ENCODE data around the gene USP48. TPM values are rescaled to one million over a fixed set of nuclear protein-coding genes. Genes with fewer than 3 reads are reported as not detected.
"Not testable (repeated sequence)": the region's sequence is repeated elsewhere in the genome, so short reads cannot be mapped to it uniquely, and the experiment has no call there.

The USP48 gene
- total and polyA plus RNA-seq, 5 donors from 2014 or later, result 31.3 to 126 (median 39.2) TPM

DNA sequence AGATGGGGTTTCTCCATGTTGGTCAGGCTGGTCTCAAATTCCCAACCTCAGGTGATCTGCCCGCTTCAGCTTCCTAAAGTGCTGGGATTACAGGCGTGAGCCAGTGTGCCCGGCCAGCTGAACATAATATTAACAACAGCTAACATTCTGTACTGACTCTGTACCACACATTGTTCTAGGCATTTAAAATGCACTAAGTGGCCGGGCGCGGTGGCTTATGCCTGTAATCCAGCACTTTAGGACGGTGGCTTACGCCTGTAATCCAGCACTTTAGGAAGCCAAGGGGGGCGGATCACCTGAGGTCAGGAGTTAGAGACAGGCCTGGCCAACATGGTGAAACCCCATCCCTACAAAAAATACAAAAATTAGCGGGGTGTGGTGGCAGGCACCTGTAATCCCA, 43.7 kb upstream of the USP48 start:
- H3K27ac ChIP-seq (ENCODE audit: insufficient read depth, low read length, poor library complexity, severe bottlenecking); H3K9me3 ChIP-seq (ENCODE audit: control insufficient read depth in 2 of 2, low read length in 2 of 2); H3K27me3 ChIP-seq (ENCODE audit: control insufficient read depth, insufficient read depth, low read length); H3K36me3 ChIP-seq (ENCODE audit: control insufficient read depth, insufficient read depth, low read length); H3K4me1 Mint-ChIP-seq; H3K4me3 Mint-ChIP-seq; H3K27ac Mint-ChIP-seq; H3K27me3 Mint-ChIP-seq; H3K4me3 ChIP-seq (ENCODE audit: low read depth, low read length); DNase-seq; H3K4me1 ChIP-seq (ENCODE audit: control insufficient read depth, insufficient read depth, low read length, poor library complexity, severe bottlenecking); H3K36me3 Mint-ChIP-seq; H3K9me3 Mint-ChIP-seq; ATAC-seq (ENCODE audit: low read depth in 2 of 2): not testable (repeated sequence)

DNA sequence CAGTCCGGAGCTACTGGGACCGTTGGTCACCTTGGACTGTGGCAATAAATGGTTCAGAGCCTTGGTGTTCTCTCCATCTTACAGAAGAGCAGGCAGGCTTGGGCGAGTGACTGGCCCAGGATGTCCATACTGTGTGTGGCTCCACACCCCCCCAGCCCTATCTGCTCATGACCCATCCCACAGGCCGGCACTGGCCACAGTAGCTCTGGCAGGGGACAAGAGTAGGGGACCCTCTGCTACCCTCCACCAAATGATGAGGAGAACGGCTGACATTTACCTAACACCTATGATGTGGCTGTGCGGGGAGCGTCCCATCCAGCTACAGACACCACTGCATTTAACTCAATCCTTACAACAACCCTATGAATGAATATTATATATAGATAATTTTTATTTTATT, 42.4 kb upstream of the USP48 start:
- H3K4me1 Mint-ChIP-seq, result no peaks in the 10 kb centered on the region
- Histone ChIP-seq H3K4me1 (ENCODE audit: control insufficient read depth, insufficient read depth, low read length, poor library complexity, severe bottlenecking) (no peaks in the 10 kb centered on the region), H3K27me3 (ENCODE audit: control insufficient read depth, insufficient read depth, low read length) (no peaks in the 10 kb centered on the region), H3K36me3 (ENCODE audit: control insufficient read depth, insufficient read depth, low read length) (no peaks in the 10 kb centered on the region), H3K4me3 (ENCODE audit: low read depth, low read length) (no peak overlapping the region), H3K27ac (ENCODE audit: insufficient read depth, low read length, poor library complexity, severe bottlenecking) (no peak overlapping the region), H3K9me3 (ENCODE audit: control insufficient read depth in 2 of 2, low read length in 2 of 2) (no peaks in the 10 kb centered on the region)
- no peaks in the 10 kb centered on the region for H3K9me3 Mint-ChIP-seq
- ATAC-seq (ENCODE audit: low read depth in 2 of 2), result no peak
- H3K36me3 Mint-ChIP-seq, result peaks cover 4% of the 10 kb centered on the region
- no peak overlapping the region for H3K4me3 Mint-ChIP-seq
- H3K27ac Mint-ChIP-seq, result no peak overlapping the region
- peaks cover 10% of the 10 kb centered on the region for H3K27me3 Mint-ChIP-seq
- no peak for DNase-seq

DNA sequence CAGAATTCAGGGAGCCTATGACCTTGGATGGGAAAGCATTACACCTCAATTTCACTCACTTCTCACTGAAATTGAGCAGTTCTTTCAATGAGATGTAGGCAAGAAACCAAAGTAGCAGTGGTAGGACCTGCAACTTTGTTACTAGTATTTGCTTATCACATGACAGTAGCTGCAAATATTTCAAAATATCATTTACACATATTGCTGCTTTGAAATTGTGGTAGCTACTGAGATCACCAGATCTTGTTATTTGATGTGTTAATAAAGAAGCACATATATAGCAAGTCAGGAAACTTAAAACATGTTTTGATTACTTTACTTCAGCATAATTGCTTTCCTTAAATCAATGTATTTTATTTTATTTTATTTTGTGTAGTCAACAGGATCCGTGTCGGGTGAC, 42.0 kb upstream of the USP48 start:
- Histone ChIP-seq H3K4me3 (ENCODE audit: low read depth, low read length) (no peak overlapping the region), H3K9me3 (ENCODE audit: control insufficient read depth in 2 of 2, low read length in 2 of 2) (no peaks in the 10 kb centered on the region), H3K27me3 (ENCODE audit: control insufficient read depth, insufficient read depth, low read length) (no peaks in the 10 kb centered on the region), H3K4me1 (ENCODE audit: control insufficient read depth, insufficient read depth, low read length, poor library complexity, severe bottlenecking) (no peaks in the 10 kb centered on the region), H3K36me3 (ENCODE audit: control insufficient read depth, insufficient read depth, low read length) (no peaks in the 10 kb centered on the region), H3K27ac (ENCODE audit: insufficient read depth, low read length, poor library complexity, severe bottlenecking) (no peak overlapping the region)
- H3K4me1 Mint-ChIP-seq, result no peaks in the 10 kb centered on the region
- ATAC-seq (ENCODE audit: low read depth in 2 of 2) (no peak), DNase-seq (no peak)
- H3K9me3 Mint-ChIP-seq, result no peaks in the 10 kb centered on the region
- no peak overlapping the region for H3K27ac Mint-ChIP-seq
- H3K4me3 Mint-ChIP-seq, result no peak overlapping the region
- H3K27me3 Mint-ChIP-seq, result peaks cover 10% of the 10 kb centered on the region
- peaks cover 4% of the 10 kb centered on the region for H3K36me3 Mint-ChIP-seq

DNA sequence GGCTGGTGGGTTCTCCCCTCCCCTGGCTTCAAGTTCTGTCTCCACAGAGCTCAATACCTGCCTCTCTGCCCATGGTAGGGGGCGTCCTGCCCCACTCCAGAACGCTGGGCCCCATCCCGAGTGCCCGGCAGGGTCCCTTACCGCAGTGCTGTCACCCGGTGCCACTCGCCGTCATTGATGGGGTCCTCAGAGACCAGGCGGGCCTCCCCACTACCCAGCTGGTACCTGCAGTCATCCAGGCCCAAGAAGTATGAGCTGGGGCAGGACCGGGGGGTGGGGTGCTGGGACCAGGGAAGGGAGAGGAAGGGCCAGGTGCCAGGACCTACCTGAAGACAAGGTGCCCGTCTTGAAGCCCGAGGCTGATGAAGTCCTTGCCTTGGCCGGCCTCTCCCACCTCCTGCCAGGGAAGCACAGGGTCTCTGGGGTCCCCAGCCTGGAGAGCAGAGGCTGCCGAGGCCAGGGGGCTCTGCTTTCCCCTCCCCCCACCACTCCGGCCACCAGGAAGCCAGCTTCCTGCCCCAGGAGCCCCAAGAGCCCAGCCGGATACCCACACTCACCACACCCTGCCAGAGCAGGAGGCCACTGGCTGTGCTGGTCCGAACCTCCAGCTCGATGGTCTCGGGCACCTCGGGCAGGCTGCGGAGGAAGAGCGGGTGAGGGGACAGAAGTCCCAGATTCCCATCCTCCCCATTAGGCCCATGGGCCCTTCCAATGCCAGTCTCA, 41.2 kb upstream of the USP48 start:
- DNase-seq (no peak), ATAC-seq (ENCODE audit: low read depth in 2 of 2) (no peak)
- peaks cover 4% of the 10 kb centered on the region for H3K36me3 Mint-ChIP-seq
- H3K4me1 ChIP-seq (ENCODE audit: control insufficient read depth, insufficient read depth, low read length, poor library complexity, severe bottlenecking), result no peaks in the 10 kb centered on the region
- no peaks in the 10 kb centered on the region for H3K27me3 ChIP-seq (ENCODE audit: control insufficient read depth, insufficient read depth, low read length)
- H3K9me3 ChIP-seq (ENCODE audit: control insufficient read depth in 2 of 2, low read length in 2 of 2), result no peaks in the 10 kb centered on the region
- H3K27me3 Mint-ChIP-seq, result peaks cover 10% of the 10 kb centered on the region
- H3K36me3 ChIP-seq (ENCODE audit: control insufficient read depth, insufficient read depth, low read length), result no peaks in the 10 kb centered on the region
- H3K4me3 Mint-ChIP-seq, result no peak overlapping the region
- H3K27ac Mint-ChIP-seq, result no peak overlapping the region
- H3K27ac ChIP-seq (ENCODE audit: insufficient read depth, low read length, poor library complexity, severe bottlenecking), result no peak overlapping the region
- H3K4me3 ChIP-seq (ENCODE audit: low read depth, low read length), result no peak overlapping the region
- H3K4me1 Mint-ChIP-seq, result no peaks in the 10 kb centered on the region
- H3K9me3 Mint-ChIP-seq, result no peaks in the 10 kb centered on the region

DNA sequence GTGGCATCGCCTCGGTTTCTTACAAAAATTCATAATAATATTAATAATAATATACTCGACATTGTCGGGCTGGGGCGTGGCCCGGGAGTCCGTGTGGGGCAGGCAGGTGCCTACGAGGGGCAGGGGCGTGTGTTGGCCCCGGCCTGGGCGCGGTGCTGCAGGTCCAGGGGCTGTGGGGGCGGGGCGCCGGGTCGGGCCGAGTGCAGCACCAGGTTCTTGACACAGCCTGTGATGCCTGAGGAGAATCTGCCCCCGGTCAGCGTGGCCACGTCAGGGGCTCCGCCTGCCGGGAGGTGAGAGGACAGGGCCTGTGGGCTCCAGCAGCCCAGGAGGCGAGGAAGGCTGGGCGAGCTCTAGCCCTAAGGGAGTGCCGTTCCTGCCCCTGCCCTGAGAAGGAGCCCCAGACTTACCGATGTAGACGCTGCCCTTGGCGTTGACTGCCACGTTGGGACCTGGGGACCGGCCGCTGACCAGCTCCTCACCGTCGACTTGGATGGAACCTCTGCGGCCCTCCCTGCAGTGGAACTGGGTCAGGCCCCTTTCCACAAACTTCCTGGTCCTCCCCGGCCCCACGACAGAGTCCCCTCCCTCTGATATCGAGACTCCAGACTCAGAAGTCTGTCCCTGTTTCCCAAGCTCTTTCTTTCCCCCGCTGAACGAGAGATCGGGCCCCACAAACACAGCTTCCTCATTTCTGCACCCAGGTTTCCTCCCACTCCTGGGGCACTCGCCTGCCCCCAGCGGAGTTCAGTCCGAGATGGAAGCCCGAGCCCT, 40.4 kb upstream of the USP48 start:
- Mint-ChIP-seq H3K27ac (no peak overlapping the region), H3K4me3 (no peak overlapping the region), H3K9me3 (no peaks in the 10 kb centered on the region), H3K36me3 (peaks cover 4% of the 10 kb centered on the region), H3K4me1 (peaks cover 0 to 3% (median 0%) of the 10 kb centered on the region in 4 donors), H3K27me3 (peaks cover 10% of the 10 kb centered on the region)
- H3K4me1 ChIP-seq (ENCODE audit: control insufficient read depth, insufficient read depth, low read length, poor library complexity, severe bottlenecking), result no peaks in the 10 kb centered on the region
- H3K27ac ChIP-seq (ENCODE audit: insufficient read depth, low read length, poor library complexity, severe bottlenecking), result no peak overlapping the region
- no peak for DNase-seq
- ATAC-seq (ENCODE audit: low read depth in 2 of 2), result no peak
- no peaks in the 10 kb centered on the region for H3K36me3 ChIP-seq (ENCODE audit: control insufficient read depth, insufficient read depth, low read length)
- H3K27me3 ChIP-seq (ENCODE audit: control insufficient read depth, insufficient read depth, low read length), result no peaks in the 10 kb centered on the region
- H3K9me3 ChIP-seq (ENCODE audit: control insufficient read depth in 2 of 2, low read length in 2 of 2), result no peaks in the 10 kb centered on the region
- H3K4me3 ChIP-seq (ENCODE audit: low read depth, low read length), result no peak overlapping the region

DNA sequence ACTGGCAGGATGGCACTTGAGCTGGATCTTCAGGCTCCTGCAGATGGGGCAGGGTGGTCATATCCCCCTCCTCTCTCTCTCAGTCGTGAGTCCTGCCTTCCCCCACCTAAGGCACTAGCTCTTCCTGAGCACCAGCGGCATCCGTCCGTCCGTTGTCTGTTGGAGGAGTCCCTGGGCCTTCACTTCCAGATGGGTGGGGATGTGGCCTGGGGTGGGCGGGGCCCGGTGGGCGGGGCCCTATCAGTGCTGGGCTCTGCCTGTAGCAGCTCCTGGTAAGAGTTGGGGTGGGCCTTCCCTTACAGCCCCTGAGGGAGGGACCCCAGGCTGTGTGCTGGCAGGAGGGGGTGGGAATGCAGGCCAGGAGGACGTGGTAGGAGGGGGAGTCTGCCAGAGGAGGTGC, 39.4 kb upstream of the USP48 start:
- Mint-ChIP-seq H3K27me3 (peaks cover 10% of the 10 kb centered on the region), H3K4me3 (no peak overlapping the region), H3K9me3 (no peaks in the 10 kb centered on the region), H3K36me3 (peaks cover 3% of the 10 kb centered on the region), H3K27ac (no peak overlapping the region), H3K4me1 (peaks cover 0 to 3% (median 0%) of the 10 kb centered on the region in 4 donors)
- Histone ChIP-seq H3K4me1 (ENCODE audit: control insufficient read depth, insufficient read depth, low read length, poor library complexity, severe bottlenecking) (no peaks in the 10 kb centered on the region), H3K27ac (ENCODE audit: insufficient read depth, low read length, poor library complexity, severe bottlenecking) (no peak overlapping the region), H3K36me3 (ENCODE audit: control insufficient read depth, insufficient read depth, low read length) (no peaks in the 10 kb centered on the region), H3K9me3 (ENCODE audit: control insufficient read depth in 2 of 2, low read length in 2 of 2) (no peaks in the 10 kb centered on the region), H3K4me3 (ENCODE audit: low read depth, low read length) (no peak overlapping the region), H3K27me3 (ENCODE audit: control insufficient read depth, insufficient read depth, low read length) (no peaks in the 10 kb centered on the region)
- ATAC-seq (ENCODE audit: low read depth in 2 of 2), result no peak
- no peak for DNase-seq

DNA sequence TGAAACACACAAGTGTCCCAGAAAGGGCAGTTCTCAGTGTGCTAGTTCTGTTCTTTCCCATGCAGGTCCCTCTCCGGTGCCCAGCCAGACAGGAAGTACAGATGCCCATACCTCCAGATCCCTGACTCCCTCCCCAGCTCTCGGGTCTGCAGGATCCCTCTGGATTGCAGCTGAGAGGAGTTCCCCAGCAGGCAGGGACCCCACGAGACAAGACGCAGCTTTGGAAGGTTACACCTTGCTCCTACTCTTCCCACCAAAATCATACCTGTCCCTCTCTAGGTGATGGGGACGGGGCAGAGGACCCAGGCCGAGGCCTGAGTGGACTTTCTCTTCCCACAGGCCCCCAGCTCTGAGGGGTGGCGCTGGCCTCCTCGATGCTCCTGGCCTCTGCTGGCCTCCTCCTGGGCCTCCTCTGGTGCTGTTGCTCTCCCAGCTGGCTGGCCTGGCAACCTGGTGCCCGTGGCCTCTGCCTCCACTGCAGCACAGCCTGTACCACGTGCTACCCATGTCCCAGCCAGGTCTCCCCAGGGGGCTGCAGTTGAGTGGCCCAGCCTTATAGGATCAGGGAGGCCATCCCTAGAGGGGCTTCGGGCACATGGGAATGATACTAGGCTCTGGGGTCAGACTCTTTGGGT, 38.6 kb upstream of the USP48 start:
- no peaks in the 10 kb centered on the region for H3K27me3 ChIP-seq (ENCODE audit: control insufficient read depth, insufficient read depth, low read length)
- H3K27ac ChIP-seq (ENCODE audit: insufficient read depth, low read length, poor library complexity, severe bottlenecking), result no peak overlapping the region
- no peak overlapping the region for H3K4me3 ChIP-seq (ENCODE audit: low read depth, low read length)
- Mint-ChIP-seq H3K4me3 (no peak overlapping the region), H3K9me3 (no peaks in the 10 kb centered on the region), H3K4me1 (peaks cover 0 to 3% (median 1%) of the 10 kb centered on the region in 4 donors), H3K36me3 (no peaks in the 10 kb centered on the region), H3K27me3 (peaks cover 10% of the 10 kb centered on the region), H3K27ac (no peak overlapping the region)
- ATAC-seq (ENCODE audit: low read depth in 2 of 2), result no peak
- H3K4me1 ChIP-seq (ENCODE audit: control insufficient read depth, insufficient read depth, low read length, poor library complexity, severe bottlenecking), result no peaks in the 10 kb centered on the region
- no peaks in the 10 kb centered on the region for H3K36me3 ChIP-seq (ENCODE audit: control insufficient read depth, insufficient read depth, low read length)
- DNase-seq, result no peak
- no peaks in the 10 kb centered on the region for H3K9me3 ChIP-seq (ENCODE audit: control insufficient read depth in 2 of 2, low read length in 2 of 2)
